Measurements from ENCODE around the gene WDR86.

DNA sequence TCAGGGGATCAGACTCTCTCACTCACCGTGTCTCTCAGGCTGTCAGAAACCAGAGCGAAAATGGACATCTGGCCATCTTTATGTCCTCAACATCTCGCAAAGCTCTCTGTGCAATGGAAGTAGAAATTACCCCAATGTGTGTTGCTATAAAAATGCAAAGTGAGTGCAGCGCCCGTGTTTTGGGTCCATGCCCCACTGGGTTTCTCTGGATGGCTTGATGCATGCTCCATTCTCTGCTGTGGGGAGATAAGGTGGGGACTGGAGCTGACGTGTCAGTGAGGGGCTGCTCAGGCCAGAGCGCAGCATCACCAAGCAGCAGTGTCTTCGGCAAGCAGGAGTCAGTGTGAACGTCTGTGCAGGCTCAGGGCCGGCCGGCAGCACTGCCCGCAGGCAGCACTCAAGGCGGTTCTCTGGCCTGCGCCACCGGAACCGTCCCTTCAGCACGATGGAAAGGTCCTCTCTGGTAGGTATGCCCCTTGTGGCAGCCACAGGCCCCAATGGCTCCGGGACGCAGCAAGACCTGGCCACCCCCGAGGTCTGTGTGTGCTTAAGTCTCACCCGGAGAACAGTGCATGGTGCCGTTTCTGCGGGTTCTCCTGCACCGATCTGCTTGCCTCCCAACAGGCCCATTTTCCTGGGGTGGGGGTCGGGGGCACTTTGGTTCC lies 30.2 kb downstream of the WDR86 start:
- TF ChIP-seq, protein P1, sequence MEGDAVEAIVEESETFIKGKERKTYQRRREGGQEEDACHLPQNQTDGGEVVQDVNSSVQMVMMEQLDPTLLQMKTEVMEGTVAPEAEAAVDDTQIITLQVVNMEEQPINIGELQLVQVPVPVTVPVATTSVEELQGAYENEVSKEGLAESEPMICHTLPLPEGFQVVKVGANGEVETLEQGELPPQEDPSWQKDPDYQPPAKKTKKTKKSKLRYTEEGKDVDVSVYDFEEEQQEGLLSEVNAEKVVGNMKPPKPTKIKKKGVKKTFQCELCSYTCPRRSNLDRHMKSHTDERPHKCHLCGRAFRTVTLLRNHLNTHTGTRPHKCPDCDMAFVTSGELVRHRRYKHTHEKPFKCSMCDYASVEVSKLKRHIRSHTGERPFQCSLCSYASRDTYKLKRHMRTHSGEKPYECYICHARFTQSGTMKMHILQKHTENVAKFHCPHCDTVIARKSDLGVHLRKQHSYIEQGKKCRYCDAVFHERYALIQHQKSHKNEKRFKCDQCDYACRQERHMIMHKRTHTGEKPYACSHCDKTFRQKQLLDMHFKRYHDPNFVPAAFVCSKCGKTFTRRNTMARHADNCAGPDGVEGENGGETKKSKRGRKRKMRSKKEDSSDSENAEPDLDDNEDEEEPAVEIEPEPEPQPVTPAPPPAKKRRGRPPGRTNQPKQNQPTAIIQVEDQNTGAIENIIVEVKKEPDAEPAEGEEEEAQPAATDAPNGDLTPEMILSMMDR (conservative IDR thresholded peaks at IDR 0.05; ENCODE audit: low read length) = no peak
- TF ChIP-seq EZH2phosphoT487 (IDR thresholded peaks at IDR 0.05; ENCODE audit: borderline replicate concordance) = no peak
